ENCODE data around the gene RPS3A.

DNA sequence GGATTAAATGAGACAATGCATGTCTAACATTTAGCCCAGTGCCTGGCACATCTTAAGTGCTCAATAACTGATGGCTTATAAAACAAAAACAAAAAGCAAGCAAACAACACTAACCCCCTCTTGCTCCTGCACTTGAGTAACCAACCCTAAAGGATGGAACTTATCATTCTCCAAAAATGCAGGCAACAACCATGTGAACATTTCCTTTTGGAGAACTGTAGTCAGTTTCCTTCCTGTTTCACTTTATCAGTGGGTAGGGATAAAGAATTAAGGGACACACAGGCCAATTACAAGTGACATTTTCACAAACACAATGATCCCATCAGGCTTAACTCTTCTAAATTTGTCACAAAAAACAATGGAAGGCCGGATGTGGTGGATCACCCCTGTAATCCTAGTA lies 30.4 kb downstream of the RPS3A start:
- TF ChIP-seq, protein P1, sequence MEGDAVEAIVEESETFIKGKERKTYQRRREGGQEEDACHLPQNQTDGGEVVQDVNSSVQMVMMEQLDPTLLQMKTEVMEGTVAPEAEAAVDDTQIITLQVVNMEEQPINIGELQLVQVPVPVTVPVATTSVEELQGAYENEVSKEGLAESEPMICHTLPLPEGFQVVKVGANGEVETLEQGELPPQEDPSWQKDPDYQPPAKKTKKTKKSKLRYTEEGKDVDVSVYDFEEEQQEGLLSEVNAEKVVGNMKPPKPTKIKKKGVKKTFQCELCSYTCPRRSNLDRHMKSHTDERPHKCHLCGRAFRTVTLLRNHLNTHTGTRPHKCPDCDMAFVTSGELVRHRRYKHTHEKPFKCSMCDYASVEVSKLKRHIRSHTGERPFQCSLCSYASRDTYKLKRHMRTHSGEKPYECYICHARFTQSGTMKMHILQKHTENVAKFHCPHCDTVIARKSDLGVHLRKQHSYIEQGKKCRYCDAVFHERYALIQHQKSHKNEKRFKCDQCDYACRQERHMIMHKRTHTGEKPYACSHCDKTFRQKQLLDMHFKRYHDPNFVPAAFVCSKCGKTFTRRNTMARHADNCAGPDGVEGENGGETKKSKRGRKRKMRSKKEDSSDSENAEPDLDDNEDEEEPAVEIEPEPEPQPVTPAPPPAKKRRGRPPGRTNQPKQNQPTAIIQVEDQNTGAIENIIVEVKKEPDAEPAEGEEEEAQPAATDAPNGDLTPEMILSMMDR (IDR thresholded peaks at IDR 0.05; ENCODE audit: insufficient read depth, low read length, poor library complexity, severe bottlenecking), result no peak
- no peak for TF ChIP-seq EZH2phosphoT487 (conservative IDR thresholded peaks at IDR 0.05; ENCODE audit: low read length)
